SK-N-SH treated with all-trans-retinoic acid at 6 μM for 48 hours (cell line): ENCODE measurements around the gene SUSD5.

Source experiments
- ATAC-seq: fragments of 200-7000 bp; cut with Tn5 transposase; 3 replicates; pipeline ENCODE4 v1.9.1; 2020; ENCODE audit warnings: mild to moderate bottlenecking, moderate library complexity
- ARNTL ChIP-seq: fragments of 450-650 bp; formaldehyde crosslinking; IDR thresholded peaks from 2 replicates; pipeline ENCODE4 v1.5.0; 2020; ENCODE audit warnings: low read depth, mild to moderate bottlenecking, moderate library complexity, borderline replicate concordance
- BACH2 ChIP-seq: fragments of 250-450 bp; sonication (Bioruptor Pico); IDR thresholded peaks from 2 replicates; pipeline ENCODE4 v1.9.0; 2021; ENCODE audit warnings: mild to moderate bottlenecking, borderline replicate concordance
- CSDC2 ChIP-seq: fragments of 250-450 bp; sonication (Bioruptor Pico); IDR thresholded peaks from 2 replicates; pipeline ENCODE4 v1.5.0; 2020; ENCODE audit warnings: mild to moderate bottlenecking, moderate library complexity
- ESRRG ChIP-seq: fragments of 250-450 bp; sonication (Bioruptor Pico); IDR thresholded peaks from 2 replicates; pipeline ENCODE4 v1.6.1; 2021; ENCODE audit warnings: mild to moderate bottlenecking
- GLIS3 ChIP-seq: fragments of 250-450 bp; sonication (Bioruptor Pico); IDR thresholded peaks from 2 replicates; pipeline ENCODE4 v1.5.0; 2020; ENCODE audit warnings: mild to moderate bottlenecking, moderate library complexity
- ISL1 ChIP-seq: fragments of 250-450 bp; sonication (Bioruptor Pico); IDR thresholded peaks from 2 replicates; pipeline ENCODE4 v2.1.2; 2022; ENCODE audit warnings: mild to moderate bottlenecking, moderate library complexity
- OSR1 ChIP-seq: fragments of 250-450 bp; sonication (Bioruptor Pico); IDR thresholded peaks from 2 replicates; pipeline ENCODE4 v1.8.0; 2022; ENCODE audit warnings: moderate library complexity, mild to moderate bottlenecking, inconsistent platforms
- PPARA ChIP-seq: fragments of 250-450 bp; sonication (Bioruptor Pico); IDR thresholded peaks from 2 replicates; pipeline ENCODE4 v1.5.0; 2020; ENCODE audit warnings: mild to moderate bottlenecking, borderline replicate concordance
- RARB ChIP-seq: fragments of 250-450 bp; sonication (Bioruptor Pico); IDR thresholded peaks from 2 replicates; pipeline ENCODE4 v1.8.0; 2021; ENCODE audit warnings: mild to moderate bottlenecking, moderate library complexity
- SNAI2 ChIP-seq: fragments of 250-450 bp; sonication (Bioruptor Pico); IDR thresholded peaks from 2 replicates; pipeline ENCODE4 v1.5.0; 2020; ENCODE audit warnings: mild to moderate bottlenecking, moderate library complexity
- TOX ChIP-seq: fragments of 250-450 bp; sonication (Bioruptor Pico); IDR thresholded peaks from 2 replicates; pipeline ENCODE4 v1.8.0; 2021; ENCODE audit warnings: mild to moderate bottlenecking, moderate library complexity, borderline replicate concordance
- ZC3H10 ChIP-seq: fragments of 250-450 bp; sonication (Bioruptor Pico); IDR thresholded peaks from 2 replicates; pipeline ENCODE4 v1.5.1; 2021; ENCODE audit warnings: mild to moderate bottlenecking, moderate library complexity
- ZFP3 ChIP-seq: fragments of 250-450 bp; sonication (Bioruptor Pico); IDR thresholded peaks from 2 replicates; pipeline ENCODE4 v1.5.0; 2020; ENCODE audit warnings: mild to moderate bottlenecking, moderate library complexity
- ZFP30 ChIP-seq: fragments of 450-650 bp; formaldehyde crosslinking; IDR thresholded peaks from 2 replicates; pipeline ENCODE4 v1.5.0; 2022; ENCODE audit warnings: mild to moderate bottlenecking, moderate library complexity
- ZNF565 ChIP-seq: fragments of 450-650 bp; formaldehyde crosslinking; conservative IDR thresholded peaks from 2 replicates; pipeline ENCODE4 v1.5.0; 2020; ENCODE audit warnings: low read depth, mild to moderate bottlenecking, moderate library complexity
- ZNF70 ChIP-seq: fragments of 450-650 bp; formaldehyde crosslinking; IDR thresholded peaks from 2 replicates; pipeline ENCODE4 v1.5.0; 2020; ENCODE audit warnings: mild to moderate bottlenecking, moderate library complexity
- ZNF8 ChIP-seq: fragments of 450-650 bp; formaldehyde crosslinking; IDR thresholded peaks from 2 replicates; pipeline ENCODE4 v1.5.0; 2020; ENCODE audit warnings: mild to moderate bottlenecking, moderate library complexity
- TF ChIP-seq, protein P1 (sequence below): fragments of 250-450 bp; sonication (Bioruptor Pico); IDR thresholded peaks from 2 replicates; pipeline ENCODE4 v1.8.0; 2020; ENCODE audit warnings: mild to moderate bottlenecking, moderate library complexity, borderline replicate concordance
- TF ChIP-seq, protein P2 (sequence below): fragments of 250-450 bp; sonication (Bioruptor Pico); IDR thresholded peaks from 2 replicates; pipeline ENCODE4 v1.5.1; 2020; ENCODE audit warnings: low read depth, mild to moderate bottlenecking, moderate library complexity
- TF ChIP-seq, protein P3 (sequence below): fragments of 250-450 bp; sonication (Bioruptor Pico); IDR thresholded peaks from 2 replicates; pipeline ENCODE4 v1.8.0; 2021; ENCODE audit warnings: low read depth, mild to moderate bottlenecking, moderate library complexity, borderline replicate concordance
- TF ChIP-seq, protein P4 (sequence below): fragments of 250-450 bp; sonication (Bioruptor Pico); IDR thresholded peaks from 2 replicates; pipeline ENCODE4 v1.5.1; 2021; ENCODE audit warnings: mild to moderate bottlenecking, moderate library complexity
- TF ChIP-seq, protein P5 (sequence below): fragments of 250-450 bp; sonication (Bioruptor Pico); IDR thresholded peaks from 2 replicates; pipeline ENCODE4 v1.5.0; 2020; ENCODE audit warnings: mild to moderate bottlenecking, moderate library complexity

Gene SUSD5

DNA sequence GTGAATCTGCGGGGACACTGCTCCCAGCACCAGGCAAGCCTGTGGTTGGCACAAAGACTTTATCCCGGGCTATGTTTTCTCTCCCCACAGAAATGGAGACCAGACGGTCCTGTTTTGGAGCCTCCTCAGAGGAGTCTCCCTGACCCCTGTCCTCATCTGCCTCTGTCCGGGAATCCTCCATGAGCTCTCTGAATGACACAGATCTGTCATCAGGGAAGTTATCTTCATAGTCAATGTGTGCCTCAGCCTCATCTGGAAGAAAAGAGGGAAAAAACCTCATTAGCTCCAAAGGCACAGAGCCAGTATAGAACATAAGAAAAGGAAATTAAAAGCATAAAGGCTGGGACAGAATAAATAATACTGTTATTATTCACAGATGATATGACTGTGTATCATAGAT lies 64.8 kb downstream of the SUSD5 start:
- ATAC-seq, result no peak
- TF ChIP-seq, protein P1, sequence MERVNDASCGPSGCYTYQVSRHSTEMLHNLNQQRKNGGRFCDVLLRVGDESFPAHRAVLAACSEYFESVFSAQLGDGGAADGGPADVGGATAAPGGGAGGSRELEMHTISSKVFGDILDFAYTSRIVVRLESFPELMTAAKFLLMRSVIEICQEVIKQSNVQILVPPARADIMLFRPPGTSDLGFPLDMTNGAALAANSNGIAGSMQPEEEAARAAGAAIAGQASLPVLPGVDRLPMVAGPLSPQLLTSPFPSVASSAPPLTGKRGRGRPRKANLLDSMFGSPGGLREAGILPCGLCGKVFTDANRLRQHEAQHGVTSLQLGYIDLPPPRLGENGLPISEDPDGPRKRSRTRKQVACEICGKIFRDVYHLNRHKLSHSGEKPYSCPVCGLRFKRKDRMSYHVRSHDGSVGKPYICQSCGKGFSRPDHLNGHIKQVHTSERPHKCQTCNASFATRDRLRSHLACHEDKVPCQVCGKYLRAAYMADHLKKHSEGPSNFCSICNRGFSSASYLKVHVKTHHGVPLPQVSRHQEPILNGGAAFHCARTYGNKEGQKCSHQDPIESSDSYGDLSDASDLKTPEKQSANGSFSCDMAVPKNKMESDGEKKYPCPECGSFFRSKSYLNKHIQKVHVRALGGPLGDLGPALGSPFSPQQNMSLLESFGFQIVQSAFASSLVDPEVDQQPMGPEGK, result no peak
- TF ChIP-seq ZNF565 (CRISPR knock-in tag), result no peak
- TF ChIP-seq, protein P2, sequence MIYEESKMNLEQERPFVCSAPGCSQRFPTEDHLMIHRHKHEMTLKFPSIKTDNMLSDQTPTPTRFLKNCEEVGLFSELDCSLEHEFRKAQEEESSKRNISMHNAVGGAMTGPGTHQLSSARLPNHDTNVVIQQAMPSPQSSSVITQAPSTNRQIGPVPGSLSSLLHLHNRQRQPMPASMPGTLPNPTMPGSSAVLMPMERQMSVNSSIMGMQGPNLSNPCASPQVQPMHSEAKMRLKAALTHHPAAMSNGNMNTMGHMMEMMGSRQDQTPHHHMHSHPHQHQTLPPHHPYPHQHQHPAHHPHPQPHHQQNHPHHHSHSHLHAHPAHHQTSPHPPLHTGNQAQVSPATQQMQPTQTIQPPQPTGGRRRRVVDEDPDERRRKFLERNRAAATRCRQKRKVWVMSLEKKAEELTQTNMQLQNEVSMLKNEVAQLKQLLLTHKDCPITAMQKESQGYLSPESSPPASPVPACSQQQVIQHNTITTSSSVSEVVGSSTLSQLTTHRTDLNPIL (CRISPR knock-in tag), result no peak
- TF ChIP-seq, protein P3, sequence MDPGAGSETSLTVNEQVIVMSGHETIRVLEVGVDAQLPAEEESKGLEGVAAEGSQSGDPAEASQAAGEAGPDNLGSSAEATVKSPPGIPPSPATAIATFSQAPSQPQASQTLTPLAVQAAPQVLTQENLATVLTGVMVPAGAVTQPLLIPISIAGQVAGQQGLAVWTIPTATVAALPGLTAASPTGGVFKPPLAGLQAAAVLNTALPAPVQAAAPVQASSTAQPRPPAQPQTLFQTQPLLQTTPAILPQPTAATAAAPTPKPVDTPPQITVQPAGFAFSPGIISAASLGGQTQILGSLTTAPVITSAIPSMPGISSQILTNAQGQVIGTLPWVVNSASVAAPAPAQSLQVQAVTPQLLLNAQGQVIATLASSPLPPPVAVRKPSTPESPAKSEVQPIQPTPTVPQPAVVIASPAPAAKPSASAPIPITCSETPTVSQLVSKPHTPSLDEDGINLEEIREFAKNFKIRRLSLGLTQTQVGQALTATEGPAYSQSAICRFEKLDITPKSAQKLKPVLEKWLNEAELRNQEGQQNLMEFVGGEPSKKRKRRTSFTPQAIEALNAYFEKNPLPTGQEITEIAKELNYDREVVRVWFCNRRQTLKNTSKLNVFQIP (CRISPR knock-in tag), result no peak
- no peak for TF ChIP-seq ESRRG (CRISPR knock-in tag)
- TF ChIP-seq ISL1, result no peak
- TF ChIP-seq RARB, result no peak
- TF ChIP-seq BACH2 (CRISPR knock-in tag), result no peak
- TF ChIP-seq ZFP3 (CRISPR knock-in tag), result no peak
- TF ChIP-seq, protein P4, sequence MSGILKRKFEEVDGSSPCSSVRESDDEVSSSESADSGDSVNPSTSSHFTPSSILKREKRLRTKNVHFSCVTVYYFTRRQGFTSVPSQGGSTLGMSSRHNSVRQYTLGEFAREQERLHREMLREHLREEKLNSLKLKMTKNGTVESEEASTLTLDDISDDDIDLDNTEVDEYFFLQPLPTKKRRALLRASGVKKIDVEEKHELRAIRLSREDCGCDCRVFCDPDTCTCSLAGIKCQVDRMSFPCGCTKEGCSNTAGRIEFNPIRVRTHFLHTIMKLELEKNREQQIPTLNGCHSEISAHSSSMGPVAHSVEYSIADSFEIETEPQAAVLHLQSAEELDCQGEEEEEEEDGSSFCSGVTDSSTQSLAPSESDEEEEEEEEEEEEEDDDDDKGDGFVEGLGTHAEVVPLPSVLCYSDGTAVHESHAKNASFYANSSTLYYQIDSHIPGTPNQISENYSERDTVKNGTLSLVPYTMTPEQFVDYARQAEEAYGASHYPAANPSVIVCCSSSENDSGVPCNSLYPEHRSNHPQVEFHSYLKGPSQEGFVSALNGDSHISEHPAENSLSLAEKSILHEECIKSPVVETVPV (CRISPR knock-in tag), result no peak
- TF ChIP-seq CSDC2 (CRISPR knock-in tag), result no peak
- TF ChIP-seq ARNTL (CRISPR knock-in tag), result no peak
- no peak for TF ChIP-seq OSR1 (CRISPR knock-in tag)
- no peak for TF ChIP-seq TOX (CRISPR knock-in tag)
- TF ChIP-seq, protein P5, sequence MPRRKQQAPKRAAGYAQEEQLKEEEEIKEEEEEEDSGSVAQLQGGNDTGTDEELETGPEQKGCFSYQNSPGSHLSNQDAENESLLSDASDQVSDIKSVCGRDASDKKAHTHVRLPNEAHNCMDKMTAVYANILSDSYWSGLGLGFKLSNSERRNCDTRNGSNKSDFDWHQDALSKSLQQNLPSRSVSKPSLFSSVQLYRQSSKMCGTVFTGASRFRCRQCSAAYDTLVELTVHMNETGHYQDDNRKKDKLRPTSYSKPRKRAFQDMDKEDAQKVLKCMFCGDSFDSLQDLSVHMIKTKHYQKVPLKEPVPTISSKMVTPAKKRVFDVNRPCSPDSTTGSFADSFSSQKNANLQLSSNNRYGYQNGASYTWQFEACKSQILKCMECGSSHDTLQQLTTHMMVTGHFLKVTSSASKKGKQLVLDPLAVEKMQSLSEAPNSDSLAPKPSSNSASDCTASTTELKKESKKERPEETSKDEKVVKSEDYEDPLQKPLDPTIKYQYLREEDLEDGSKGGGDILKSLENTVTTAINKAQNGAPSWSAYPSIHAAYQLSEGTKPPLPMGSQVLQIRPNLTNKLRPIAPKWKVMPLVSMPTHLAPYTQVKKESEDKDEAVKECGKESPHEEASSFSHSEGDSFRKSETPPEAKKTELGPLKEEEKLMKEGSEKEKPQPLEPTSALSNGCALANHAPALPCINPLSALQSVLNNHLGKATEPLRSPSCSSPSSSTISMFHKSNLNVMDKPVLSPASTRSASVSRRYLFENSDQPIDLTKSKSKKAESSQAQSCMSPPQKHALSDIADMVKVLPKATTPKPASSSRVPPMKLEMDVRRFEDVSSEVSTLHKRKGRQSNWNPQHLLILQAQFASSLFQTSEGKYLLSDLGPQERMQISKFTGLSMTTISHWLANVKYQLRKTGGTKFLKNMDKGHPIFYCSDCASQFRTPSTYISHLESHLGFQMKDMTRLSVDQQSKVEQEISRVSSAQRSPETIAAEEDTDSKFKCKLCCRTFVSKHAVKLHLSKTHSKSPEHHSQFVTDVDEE (CRISPR knock-in tag), result no peak
- TF ChIP-seq ZNF70 (CRISPR knock-in tag), result no peak
- TF ChIP-seq ZFP30, result no peak
- no peak for TF ChIP-seq ZNF8
- no peak for TF ChIP-seq SNAI2 (CRISPR knock-in tag)
- no peak for TF ChIP-seq PPARA
- TF ChIP-seq, all 23 proteins: peak for 0

DNA sequence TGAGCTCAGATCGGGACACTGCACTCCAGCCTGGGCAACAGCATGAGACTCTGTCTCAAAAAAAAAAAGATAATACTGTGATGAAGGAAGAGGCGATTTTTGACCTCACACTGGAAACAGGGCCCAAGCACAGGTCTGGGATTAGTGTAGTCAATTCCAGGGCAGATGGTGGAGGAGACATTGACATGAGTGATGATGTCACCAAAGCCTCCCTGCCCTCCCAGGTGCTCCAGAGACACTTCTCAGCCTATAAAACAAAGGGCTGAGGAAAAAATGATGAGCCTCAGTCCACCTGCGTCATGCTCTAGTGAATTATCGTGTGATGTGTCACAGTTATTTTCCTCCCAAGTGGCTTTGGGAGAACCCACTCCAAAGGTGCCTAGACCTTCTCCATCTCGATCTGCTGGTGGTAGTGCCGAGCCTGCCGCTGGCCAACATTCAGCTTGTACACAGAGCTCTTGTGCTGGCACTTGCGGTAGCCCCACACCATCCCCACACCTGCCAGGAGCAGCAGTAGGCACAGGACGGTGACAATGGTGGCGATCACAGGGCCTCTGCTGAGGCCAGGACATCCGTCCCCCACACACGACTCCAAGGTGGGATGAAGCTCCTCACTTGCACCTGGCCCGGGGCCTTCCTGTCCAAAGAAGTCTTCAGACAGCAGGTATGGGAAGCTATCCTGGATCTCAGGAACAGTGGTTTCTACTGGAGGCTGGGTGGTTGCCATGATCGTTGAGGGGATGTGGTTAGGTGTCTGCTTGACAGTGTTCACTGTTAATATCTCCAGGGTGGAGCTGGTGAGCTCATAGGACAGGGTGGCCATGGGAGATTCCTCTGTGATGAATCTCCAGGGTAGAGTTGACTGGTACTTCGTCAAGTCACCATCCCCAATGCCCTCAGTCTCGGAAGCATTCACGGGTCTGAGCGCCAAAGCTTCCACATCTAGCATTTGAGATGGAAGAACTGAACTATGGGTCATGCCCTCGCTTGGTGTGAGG lies 65.9 kb downstream of the SUSD5 start:
- TF ChIP-seq ZFP30, result no peak
- TF ChIP-seq, protein P5 (CRISPR knock-in tag), result no peak
- TF ChIP-seq ZNF70 (CRISPR knock-in tag), result no peak
- TF ChIP-seq GLIS3, result no peak
- no peak for TF ChIP-seq ZNF565 (CRISPR knock-in tag)
- no peak for TF ChIP-seq ZC3H10 (CRISPR knock-in tag)
- TF ChIP-seq ZNF8, result no peak
- no peak for TF ChIP-seq OSR1 (CRISPR knock-in tag)
- TF ChIP-seq RARB, result no peak
- no peak for TF ChIP-seq ZFP3 (CRISPR knock-in tag)
- TF ChIP-seq ESRRG (CRISPR knock-in tag), result no peak
- TF ChIP-seq, protein P3 (CRISPR knock-in tag), result no peak
- ATAC-seq, result no peak
